Adrenal gland (tissue), 5 donors: ENCODE measurements around the gene FAM186B.

Experiments used
- POLR2A ChIP-seq, 2 donors: fragments of 450-650 bp; IDR thresholded peaks; one replicate each; pipeline ENCODE4 v1.6.1; 2017; ENCODE audit warnings: antibody characterized with exemption in 2 of 2, mild to moderate bottlenecking in 2 of 2, moderate library complexity in 1 of 2
- TF ChIP-seq, protein P1 (sequence below), 6 experiments: fragments of 450-650 bp in 4 of 6; fragments of 200-600 bp in 2 of 6; sonication (generic) in 1 of 6; IDR thresholded peaks; 1 replicate in 5 of 6; 2 replicates in 1 of 6; pipeline versions ENCODE4 v1.5.1 to v1.8.0; 2016 to 2021; ENCODE audit warnings: antibody characterized with exemption in 6 of 6, mild to moderate bottlenecking in 2 of 6, moderate library complexity in 1 of 6
- donor health status: DM: no; HTN: no; CAD: no.

DNA sequence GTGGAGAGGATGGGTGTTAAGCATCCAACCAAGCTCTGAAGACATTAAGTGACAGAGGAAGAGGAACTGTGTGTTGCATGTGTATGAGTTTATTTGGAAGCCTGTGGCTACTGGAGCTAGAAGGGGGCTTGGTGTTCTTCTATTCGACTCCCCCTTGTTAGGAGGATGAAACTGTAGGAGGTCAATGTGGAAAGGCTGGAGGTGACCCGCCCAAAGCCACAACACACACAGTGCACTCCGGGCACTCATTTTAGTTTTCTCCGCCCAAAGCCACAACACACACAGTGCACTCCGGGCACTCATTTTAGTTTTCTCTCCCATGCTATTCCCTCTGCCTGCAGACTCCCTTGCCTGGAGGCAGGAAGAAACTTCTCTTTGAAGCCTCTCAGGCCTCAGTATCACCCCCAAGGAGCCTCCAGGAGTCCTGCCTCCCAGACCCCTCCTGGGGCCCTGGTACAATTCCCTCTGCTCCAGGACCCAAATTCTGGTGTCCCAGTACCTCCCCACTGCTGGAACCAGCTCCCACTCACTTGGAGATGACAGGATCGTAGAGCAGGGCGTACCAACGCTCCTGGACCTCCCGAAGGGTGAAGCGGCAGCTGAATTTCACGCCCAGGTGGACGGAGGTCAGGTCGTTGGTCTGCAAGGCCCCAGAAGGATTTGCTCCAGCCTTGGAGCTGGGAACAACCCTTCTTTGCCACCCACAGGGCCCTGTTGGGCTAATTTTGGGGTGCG lies 41.3 kb downstream of the FAM186B start:
- TF ChIP-seq, protein P1, sequence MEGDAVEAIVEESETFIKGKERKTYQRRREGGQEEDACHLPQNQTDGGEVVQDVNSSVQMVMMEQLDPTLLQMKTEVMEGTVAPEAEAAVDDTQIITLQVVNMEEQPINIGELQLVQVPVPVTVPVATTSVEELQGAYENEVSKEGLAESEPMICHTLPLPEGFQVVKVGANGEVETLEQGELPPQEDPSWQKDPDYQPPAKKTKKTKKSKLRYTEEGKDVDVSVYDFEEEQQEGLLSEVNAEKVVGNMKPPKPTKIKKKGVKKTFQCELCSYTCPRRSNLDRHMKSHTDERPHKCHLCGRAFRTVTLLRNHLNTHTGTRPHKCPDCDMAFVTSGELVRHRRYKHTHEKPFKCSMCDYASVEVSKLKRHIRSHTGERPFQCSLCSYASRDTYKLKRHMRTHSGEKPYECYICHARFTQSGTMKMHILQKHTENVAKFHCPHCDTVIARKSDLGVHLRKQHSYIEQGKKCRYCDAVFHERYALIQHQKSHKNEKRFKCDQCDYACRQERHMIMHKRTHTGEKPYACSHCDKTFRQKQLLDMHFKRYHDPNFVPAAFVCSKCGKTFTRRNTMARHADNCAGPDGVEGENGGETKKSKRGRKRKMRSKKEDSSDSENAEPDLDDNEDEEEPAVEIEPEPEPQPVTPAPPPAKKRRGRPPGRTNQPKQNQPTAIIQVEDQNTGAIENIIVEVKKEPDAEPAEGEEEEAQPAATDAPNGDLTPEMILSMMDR (IDR thresholded peaks at IDR 0.05), result no peak
- no peak for TF ChIP-seq POLR2A (IDR thresholded peaks at IDR 0.05)
